Middle frontal gyrus (tissue), 1 donor: ENCODE measurements around the gene MYBBP1A.
"Not testable (repeated sequence)": the region's sequence is repeated elsewhere in the genome, so short reads cannot be mapped to it uniquely, and the experiment has no call there.

ENCODE experiments used
- DNase-seq: peaks from one replicate; pipeline ENCODE4 v3.0.0-alpha.2; 2015; ENCODE audit warnings: low spot score; ENCODE audit errors: extremely low spot score

MYBBP1A gene

GRCh38 chr17:4554997-4555799, at the start of gene MYBBP1A:
Gene MYBBP1A (minus strand): TSS chr17:4555384. CDS start chr17:4555324, 60 bp downstream.
- peak; percentile 94 for DNase-seq

- not testable (repeated sequence) for DNase-seq
Observed at GRCh38 chr17:4604736-4605135, 49.6 kb upstream of the MYBBP1A start.

DNA sequence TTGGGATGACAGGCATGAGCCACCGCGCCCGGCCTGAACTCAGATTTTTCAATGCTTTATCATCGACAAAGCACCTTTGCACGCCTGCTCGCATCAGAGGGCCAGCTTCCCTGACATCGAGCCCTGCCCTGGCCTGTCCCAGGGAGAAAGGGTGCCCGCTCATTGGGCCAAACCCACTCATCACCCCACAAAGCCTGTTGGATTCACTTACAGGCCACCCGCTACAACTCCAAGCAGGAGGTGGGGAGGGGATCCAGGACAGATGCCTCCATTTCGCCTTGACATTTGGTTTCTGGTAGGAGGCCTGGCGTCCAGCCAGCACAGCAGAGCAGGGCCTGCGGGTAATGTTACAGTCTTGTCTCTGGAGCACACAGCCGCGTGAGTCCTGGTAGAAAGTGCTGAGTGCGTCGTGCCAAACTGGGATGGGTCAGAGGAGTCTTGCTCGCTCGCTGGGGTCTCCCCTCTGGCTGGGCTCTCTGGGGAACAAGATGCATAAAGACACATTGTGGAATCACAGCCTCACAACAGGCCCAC, 49.0 kb upstream of the MYBBP1A start:
- DNase-seq: no peak

DNA sequence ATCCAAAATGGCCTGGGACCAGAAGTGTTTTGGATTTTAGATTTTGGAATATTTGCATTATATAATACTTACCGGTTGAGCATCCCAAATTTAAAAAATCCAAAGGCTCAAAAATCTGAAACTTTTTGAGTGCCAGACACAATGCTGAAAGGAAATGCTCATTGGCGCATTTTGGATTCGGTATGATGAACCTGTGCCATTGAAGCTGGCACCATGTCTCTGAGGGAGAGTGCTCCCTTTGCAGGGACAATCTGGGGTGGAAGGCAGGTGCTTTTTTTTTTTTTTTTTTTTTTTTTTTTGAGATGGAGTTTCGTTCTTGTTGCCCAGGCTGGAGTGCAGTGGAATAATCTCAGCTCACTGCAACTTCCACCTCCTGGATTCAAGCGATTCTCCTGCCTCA, 46.9 kb upstream of the MYBBP1A start:
- DNase-seq: no peak

- no peak for DNase-seq
Observed at GRCh38 chr17:4601326-4601725, 46.1 kb upstream of the MYBBP1A start.

DNA sequence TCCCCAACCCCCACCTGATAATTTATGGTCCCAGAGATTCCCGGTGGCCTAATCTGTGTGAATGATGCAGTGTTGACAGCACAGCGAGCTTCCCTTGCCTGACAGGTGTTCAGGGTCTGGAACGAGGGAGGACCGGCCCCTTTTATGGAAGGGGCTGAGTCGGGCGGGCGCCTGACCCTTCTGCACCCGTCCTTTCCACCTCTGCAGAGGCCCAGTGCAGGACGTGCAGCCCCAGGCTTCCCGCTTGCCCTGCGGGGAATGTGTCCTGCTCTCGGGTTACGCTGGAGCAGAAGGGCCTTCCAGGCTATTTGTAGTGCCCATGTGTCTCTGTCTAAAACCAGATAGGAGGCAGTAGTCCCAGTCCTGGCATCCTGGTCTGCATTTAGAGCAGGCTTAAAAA, 45.4 kb upstream of the MYBBP1A start:
- no peak for DNase-seq

DNA sequence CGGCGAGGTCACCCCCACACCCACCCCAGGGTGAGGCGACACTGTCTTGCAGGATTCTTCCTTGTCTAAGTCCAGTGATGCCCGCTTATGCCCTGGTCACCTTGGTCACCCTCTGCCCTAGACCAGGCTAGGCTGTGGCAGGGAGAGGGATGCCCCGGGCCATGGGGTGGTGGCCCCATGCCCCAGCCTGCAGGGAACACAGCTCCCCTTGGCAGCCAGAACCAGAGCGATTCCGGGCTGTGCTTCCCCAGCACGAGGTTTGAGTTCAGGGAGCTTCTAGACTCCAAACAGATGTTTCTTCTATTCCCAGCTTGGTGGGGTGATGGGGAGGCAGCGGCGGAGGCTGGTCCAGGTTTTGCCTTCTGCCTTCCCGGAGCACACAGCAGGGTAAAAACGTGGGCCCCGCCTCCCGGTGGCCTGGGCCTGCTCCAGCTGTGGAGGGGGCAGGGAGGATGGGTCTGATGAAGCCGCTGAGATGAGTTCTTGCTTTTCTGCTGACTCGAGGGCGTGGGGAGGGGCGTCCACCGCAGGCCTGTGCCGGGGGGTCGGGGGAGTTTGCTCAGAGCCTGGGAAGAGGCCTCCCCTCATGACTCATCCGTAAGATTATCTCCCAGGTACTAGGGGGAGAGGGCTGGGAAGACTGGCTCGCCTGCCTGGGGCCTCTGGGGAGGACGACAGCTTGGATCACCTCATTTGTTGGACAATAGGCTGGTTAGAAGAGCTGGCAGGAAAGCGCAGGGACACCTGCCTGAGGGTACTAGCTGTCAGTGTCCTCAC, 44.5 kb upstream of the MYBBP1A start:
- DNase-seq: no peak

DNA sequence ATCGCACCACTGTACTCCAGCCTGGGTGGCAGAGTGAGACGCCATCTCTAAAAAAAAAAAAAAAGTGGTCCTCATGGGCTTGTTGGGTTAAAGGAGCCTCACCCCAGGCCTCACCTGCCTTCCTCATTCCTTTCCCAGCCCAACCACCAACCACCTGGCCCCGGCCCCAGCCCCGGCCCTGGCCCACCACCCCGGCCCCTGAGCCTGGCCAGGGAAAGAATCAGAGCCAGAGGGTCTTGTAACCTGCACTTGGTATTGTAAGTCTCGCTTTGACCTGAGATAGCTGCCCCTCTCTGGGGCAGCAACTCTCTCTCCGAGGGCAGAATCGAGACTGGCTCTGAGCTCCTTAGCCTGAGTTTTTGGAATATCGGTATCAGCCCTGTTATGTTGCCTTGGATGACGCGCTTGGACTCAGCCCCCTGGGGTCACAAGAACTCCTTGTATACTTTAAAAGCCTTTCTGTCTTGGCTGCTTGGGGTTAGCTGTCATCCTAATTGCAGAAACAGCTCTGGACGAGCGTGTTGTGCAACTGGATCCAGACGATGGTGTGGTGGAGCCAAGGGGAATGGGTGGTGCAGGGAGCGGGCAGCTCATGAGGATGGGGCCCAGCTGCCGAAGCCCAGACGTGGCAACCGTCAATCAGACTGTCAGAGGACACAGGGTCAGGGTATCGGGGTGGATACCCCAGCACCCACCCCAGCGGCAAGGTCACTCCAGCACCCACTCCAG, 43.8 kb upstream of the MYBBP1A start:
- no peak for DNase-seq

- no peak for DNase-seq
Observed at GRCh38 chr17:4597975-4598374, 42.8 kb upstream of the MYBBP1A start.

GRCh38 chr17:4596636-4597380, 41.6 kb upstream of the MYBBP1A start:
- DNase-seq: no peak

DNA sequence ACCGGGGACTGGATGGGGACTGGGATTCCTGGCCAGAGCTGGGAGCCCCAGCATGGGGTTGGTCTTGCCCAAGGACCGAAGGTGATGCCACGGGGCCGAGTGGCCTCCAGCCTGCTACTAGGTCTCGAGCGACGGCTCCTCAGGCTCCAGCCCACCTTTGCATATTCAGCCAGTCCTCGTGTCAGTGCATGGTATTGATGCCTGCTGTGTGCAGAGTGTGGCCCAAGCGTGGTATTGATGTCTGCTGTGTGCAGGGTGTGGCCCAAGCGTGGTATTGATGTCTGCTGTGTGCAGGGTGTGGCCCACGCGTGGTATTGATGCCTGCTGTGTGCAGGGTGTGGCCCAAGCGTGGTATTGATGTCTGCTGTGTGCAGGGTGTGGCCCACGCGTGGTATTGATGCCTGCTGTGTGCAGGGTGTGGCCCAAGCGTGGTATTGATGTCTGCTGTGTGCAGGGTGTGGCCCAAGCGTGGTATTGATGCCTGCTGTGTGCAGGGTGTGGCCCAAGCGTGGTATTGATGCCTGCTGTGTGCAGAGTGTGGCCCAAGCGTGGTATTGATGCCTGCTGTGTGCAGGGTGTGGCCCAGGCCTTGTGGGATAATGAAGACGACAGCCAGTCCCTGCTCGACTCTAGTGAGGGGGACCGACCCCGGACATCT, 40.6 kb upstream of the MYBBP1A start:
- DNase-seq: not testable (repeated sequence)

DNA sequence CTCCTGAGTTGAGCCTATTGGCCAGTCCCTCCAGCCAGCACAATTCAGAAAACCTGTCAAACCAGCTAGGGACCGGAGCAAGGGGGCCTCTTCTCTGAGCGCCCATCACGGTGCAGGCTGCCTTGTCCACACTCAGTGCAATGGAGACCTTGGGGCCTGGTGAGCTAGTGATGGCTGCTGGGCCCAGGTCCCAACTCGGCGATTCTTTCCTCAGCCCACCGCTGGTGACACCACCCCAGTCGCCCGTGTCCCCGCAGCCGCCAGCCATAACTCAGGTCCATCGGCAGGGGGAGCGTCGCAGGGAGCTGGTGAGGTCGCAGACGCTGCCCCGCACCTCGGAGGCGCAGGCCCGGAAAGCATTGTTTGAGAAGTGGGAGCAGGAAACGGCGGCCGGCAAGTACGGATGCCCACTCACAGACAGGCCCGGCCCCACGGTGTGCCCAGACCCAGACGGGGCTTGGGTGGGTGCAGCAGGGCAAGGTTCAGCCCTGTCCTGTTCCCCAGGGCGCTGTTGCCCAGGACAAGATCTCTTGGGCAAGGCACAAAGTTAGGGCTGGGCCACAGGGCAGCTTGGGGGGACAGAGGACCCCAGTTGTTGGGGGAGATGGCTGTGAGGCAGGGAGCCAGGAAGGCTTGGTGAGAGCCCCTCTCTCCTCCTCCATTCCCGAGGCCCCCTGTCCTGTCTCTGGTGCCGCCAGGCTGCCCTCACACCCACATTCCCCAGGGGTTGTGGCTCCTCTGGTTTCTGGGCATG, 39.9 kb upstream of the MYBBP1A start:
- DNase-seq: no peak

GRCh38 chr17:4594406-4594805, 39.2 kb upstream of the MYBBP1A start:
- DNase-seq: no peak

GRCh38 chr17:4593021-4593421, 37.8 kb upstream of the MYBBP1A start:
- no peak for DNase-seq

DNA sequence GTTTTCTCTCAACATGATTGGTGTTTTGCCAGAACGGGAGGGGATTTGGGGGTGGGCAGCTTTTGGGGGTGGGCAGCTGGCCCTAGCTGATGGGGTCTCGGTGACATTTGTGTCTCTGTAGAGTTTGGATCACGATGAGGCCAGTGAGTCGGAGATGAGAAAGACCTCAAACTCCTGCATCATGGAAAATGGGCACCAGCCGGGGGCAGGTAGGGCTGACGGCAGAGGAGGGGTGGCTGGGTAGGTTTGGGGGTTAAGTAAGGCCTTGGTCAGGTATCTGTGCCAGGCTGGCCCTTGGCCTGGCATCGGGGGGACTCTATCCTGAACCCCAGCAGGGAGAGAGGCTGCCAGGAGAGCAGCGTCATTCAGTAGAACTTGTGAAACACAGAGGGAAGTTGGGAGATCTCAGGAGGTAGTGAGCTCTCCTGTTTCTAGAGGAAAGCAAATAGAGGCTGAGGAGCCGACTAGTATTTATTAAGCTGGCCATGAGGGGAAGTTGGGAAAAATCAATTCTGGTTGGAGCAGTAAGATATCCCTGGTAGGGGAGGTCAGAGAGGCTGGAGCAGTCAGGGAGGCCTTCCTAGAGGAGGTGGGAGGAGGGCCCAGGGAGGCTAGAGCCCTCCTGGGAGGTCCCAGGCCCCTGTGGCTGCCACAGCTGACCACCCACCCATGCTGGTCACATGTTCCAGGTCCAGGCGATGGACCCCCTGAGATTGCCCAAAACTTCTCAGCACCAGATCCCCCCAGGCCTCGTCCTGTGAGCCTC, 37.2 kb upstream of the MYBBP1A start:
- no peak for DNase-seq

DNA sequence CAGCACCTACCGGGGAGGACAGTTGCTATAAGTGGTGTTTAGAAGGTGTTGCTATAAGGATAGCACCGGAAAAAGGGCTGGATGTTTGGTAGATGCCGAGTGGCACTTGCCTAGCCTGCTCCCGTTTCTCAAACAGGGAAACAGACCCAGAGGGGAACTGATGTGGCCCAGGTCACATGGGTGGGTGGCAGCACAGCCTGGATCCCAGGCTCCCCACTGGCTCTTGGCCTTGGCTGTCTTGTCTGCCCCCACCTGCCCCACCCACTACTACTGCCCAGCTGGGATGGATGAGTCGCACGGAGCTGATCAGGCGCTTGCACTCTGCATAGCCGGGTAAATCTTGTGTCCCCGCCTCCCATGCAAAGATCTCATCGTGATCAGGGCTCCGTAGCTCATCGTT, 36.3 kb upstream of the MYBBP1A start:
- no peak for DNase-seq

- no peak for DNase-seq
Observed at GRCh38 chr17:4590981-4591453, 35.8 kb upstream of the MYBBP1A start.

DNA sequence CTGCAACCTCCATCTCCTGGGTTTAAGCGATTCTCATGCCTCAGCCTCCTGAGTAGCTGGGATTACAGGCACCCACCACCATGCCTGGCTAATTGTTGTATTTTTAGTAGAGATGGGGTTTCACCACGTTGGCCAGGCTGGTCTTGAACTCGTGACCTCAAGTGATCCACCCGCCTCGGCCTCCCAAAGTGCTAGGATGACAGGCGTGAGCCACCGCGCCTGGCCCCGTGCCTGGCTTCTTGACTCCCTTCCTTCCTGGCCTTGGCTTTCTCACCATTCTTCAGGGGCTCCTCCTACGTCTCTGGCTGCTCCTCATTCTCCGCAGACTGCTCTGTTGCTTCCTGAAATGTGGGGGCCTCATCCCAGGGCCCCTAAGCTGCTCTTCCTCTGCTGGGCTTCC, 34.9 kb upstream of the MYBBP1A start:
- DNase-seq: not testable (repeated sequence)
